Ecto neural progenitor cell (in vitro differentiated cells): ENCODE results near the gene FHOD3.
"Not testable (repeated sequence)": the region's sequence is repeated elsewhere in the genome, so short reads cannot be mapped to it uniquely, and the experiment has no call there.

Experiments used
- DNase-seq: peaks from one replicate; pipeline ENCODE4 v3.0.0-alpha.2; 2018; ENCODE audit warnings: low spot score

Gene FHOD3

GRCh38 chr18:36711014-36711725 is 413.7 kb downstream of the FHOD3 start:
- no peak for DNase-seq

GRCh38 chr18:36711813-36712444 is 414.4 kb downstream of the FHOD3 start:
- no peak for DNase-seq

GRCh38 chr18:36714476-36714875 is 417.0 kb downstream of the FHOD3 start:
- no peak for DNase-seq

- no peak for DNase-seq
These were observed 420.1 kb downstream of the FHOD3 start for GRCh38 chr18:36717422-36718110.

GRCh38 chr18:36718705-36719328 is 421.3 kb downstream of the FHOD3 start:
- DNase-seq, result no peak

- DNase-seq, result no peak
These were observed 422.1 kb downstream of the FHOD3 start for GRCh38 chr18:36719630-36720029.

GRCh38 chr18:36721351-36721750 is 423.8 kb downstream of the FHOD3 start:
- DNase-seq, result not testable (repeated sequence)

- DNase-seq, result no peak
These were observed 426.7 kb downstream of the FHOD3 start for GRCh38 chr18:36724169-36724568.

- no peak for DNase-seq
These were observed 427.1 kb downstream of the FHOD3 start for GRCh38 chr18:36724591-36725001.

- DNase-seq, result no peak
These were observed 430.8 kb downstream of the FHOD3 start for GRCh38 chr18:36728345-36728744.

- no peak for DNase-seq
These were observed 431.7 kb downstream of the FHOD3 start for GRCh38 chr18:36729197-36729596.

- DNase-seq, result no peak
These were observed 434.8 kb downstream of the FHOD3 start for GRCh38 chr18:36732264-36732663.

- DNase-seq, result no peak
These were observed 435.6 kb downstream of the FHOD3 start for GRCh38 chr18:36733150-36733549.

- DNase-seq, result no peak
These were observed 437.1 kb downstream of the FHOD3 start for GRCh38 chr18:36734596-36734995.

GRCh38 chr18:36735130-36735529 is 437.6 kb downstream of the FHOD3 start:
- no peak for DNase-seq

- no peak for DNase-seq
These were observed 438.6 kb downstream of the FHOD3 start for GRCh38 chr18:36736094-36736493.

GRCh38 chr18:36737316-36737715 is 439.8 kb downstream of the FHOD3 start:
- DNase-seq, result no peak

GRCh38 chr18:36744261-36744876 is 446.9 kb downstream of the FHOD3 start:
- DNase-seq, result no peak

- no peak for DNase-seq
These were observed 447.9 kb downstream of the FHOD3 start for GRCh38 chr18:36745219-36745975.

- no peak for DNase-seq
These were observed 455.7 kb downstream of the FHOD3 start for GRCh38 chr18:36752929-36753865.
